Measurements from ENCODE around the gene PCNP. TPM values are rescaled to one million over a fixed set of nuclear protein-coding genes. Genes with fewer than 3 reads are reported as not detected.

The PCNP gene
- total RNA-seq, 2 experiments from 2014 or later, result 49.2 to 153 TPM

DNA sequence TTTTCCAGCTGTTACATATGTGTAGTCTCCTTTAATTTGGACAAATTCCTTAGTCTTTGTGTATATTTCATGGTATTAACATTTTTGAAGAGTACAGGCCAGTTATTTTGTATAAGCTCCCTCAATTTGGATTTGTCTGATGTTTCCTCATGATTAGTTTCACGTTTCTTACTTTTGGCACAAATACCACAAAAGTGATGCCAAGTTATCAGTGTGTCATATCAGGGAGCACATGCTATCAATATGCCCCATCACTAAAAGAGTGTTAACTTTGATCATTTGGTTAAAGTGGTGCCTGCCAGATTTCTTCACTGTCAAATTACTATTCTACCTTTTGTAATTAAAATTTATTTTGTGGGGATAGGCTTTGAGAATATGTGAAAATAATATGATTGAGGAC lies 14.6 kb downstream of the PCNP start:
- no TSS peak for BruUV-seq (replicated peaks)
- no peak overlapping the region for H3K4me2 ChIP-seq (ENCODE audit: low read length)
- H3K36me3 ChIP-seq (ENCODE audit: insufficient read depth, low read length), result peaks cover 95% of the 10 kb centered on the region
- CTCF ChIA-PET (ENCODE audit: unreplicated experiment), result no interaction called here
- no peak for TF ChIP-seq EZH2phosphoT487 (IDR thresholded peaks at IDR 0.05; ENCODE audit: borderline replicate concordance, low read depth, low read length)
- TF ChIP-seq, protein P1, sequence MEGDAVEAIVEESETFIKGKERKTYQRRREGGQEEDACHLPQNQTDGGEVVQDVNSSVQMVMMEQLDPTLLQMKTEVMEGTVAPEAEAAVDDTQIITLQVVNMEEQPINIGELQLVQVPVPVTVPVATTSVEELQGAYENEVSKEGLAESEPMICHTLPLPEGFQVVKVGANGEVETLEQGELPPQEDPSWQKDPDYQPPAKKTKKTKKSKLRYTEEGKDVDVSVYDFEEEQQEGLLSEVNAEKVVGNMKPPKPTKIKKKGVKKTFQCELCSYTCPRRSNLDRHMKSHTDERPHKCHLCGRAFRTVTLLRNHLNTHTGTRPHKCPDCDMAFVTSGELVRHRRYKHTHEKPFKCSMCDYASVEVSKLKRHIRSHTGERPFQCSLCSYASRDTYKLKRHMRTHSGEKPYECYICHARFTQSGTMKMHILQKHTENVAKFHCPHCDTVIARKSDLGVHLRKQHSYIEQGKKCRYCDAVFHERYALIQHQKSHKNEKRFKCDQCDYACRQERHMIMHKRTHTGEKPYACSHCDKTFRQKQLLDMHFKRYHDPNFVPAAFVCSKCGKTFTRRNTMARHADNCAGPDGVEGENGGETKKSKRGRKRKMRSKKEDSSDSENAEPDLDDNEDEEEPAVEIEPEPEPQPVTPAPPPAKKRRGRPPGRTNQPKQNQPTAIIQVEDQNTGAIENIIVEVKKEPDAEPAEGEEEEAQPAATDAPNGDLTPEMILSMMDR (conservative IDR thresholded peaks at IDR 0.05; ENCODE audit: low read length), result no peak
- H3K9me2 ChIP-seq (ENCODE audit: insufficient read depth, low read length), result no peaks in the 10 kb centered on the region
- H3K9me3 ChIP-seq (ENCODE audit: low read length), result no peaks in the 10 kb centered on the region
- no peak overlapping the region for H3K27ac ChIP-seq (ENCODE audit: low read depth, low read length, poor library complexity, severe bottlenecking)
- no peak overlapping the region for H3K4me3 ChIP-seq (ENCODE audit: low read depth, low read length, poor library complexity, severe bottlenecking)
- intact Hi-C loops (cut with micrococcal nuclease; ENCODE audit: unreplicated experiment), result no loop called here
- H2AFZ ChIP-seq (ENCODE audit: low read length), result no peak overlapping the region
- peaks cover 35% of the 10 kb centered on the region; the same call in 1 of the 2 replicates for H3K79me2 ChIP-seq (ENCODE audit: insufficient read depth, low read depth, low read length)
- POLR2A ChIA-PET, result interaction anchor here (0.6 to 2.2 kb wide), 10 partner anchors 10 to 819 kb away, joined by 3 to 7 read pairs (median 4); partner anchors contain the start of genes PCNP and TRMT10C
- H3K4me1 ChIP-seq (ENCODE audit: insufficient read depth, low read length, poor library complexity, severe bottlenecking), result no peaks in the 10 kb centered on the region
- DNase-seq (ENCODE audit: low spot score), result no peak
- H4K20me1 ChIP-seq (ENCODE audit: insufficient read depth, low read length), result no peaks in the 10 kb centered on the region

DNA sequence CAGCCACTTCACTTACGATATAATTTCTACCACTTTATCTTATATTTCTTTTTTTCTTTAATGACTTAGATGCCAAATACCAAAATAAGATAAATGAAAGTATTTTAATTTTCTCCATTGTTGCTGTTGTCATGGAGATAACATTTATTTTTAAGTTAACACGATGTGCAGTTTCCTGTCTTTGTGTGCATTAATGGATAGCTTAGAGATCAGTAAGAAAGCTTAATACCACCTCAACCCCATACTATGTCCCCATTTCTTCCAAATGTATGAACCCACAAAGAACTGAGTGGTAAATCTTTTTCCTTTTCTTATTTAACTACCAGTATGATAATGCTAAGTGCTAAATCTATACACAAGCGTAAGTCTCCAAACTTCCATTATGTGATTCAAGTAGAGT lies 17.1 kb downstream of the PCNP start:
- H3K36me3 ChIP-seq (ENCODE audit: insufficient read depth, low read length), result peaks cover 90% of the 10 kb centered on the region
- CTCF ChIA-PET (ENCODE audit: unreplicated experiment), result interaction anchor here (1.0 kb wide), 1 partner anchor 12 kb away, joined by 4 read pairs; no protein-coding TSS in a partner anchor
- no TSS peak for BruUV-seq (replicated peaks)
- no peak overlapping the region for H3K4me3 ChIP-seq (ENCODE audit: low read depth, low read length, poor library complexity, severe bottlenecking)
- no peaks in the 10 kb centered on the region for H4K20me1 ChIP-seq (ENCODE audit: insufficient read depth, low read length)
- TF ChIP-seq EZH2phosphoT487 (IDR thresholded peaks at IDR 0.05; ENCODE audit: borderline replicate concordance, low read depth, low read length), result no peak
- TF ChIP-seq, protein P1 (conservative IDR thresholded peaks at IDR 0.05; ENCODE audit: low read length), result no peak
- no peaks in the 10 kb centered on the region for H3K4me1 ChIP-seq (ENCODE audit: insufficient read depth, low read length, poor library complexity, severe bottlenecking)
- no peak for DNase-seq (ENCODE audit: low spot score)
- intact Hi-C loops (cut with micrococcal nuclease; ENCODE audit: unreplicated experiment), result no loop called here
- POLR2A ChIA-PET, result no interaction called here
- H3K9me3 ChIP-seq (ENCODE audit: low read length), result no peaks in the 10 kb centered on the region
- H3K27ac ChIP-seq (ENCODE audit: low read depth, low read length, poor library complexity, severe bottlenecking), result no peak overlapping the region
- no peak overlapping the region for H2AFZ ChIP-seq (ENCODE audit: low read length)
- H3K79me2 ChIP-seq (ENCODE audit: insufficient read depth, low read depth, low read length), result peaks cover 17% of the 10 kb centered on the region; the same call in 1 of the 2 replicates
- H3K4me2 ChIP-seq (ENCODE audit: low read length), result no peak overlapping the region
- no peaks in the 10 kb centered on the region for H3K9me2 ChIP-seq (ENCODE audit: insufficient read depth, low read length)

DNA sequence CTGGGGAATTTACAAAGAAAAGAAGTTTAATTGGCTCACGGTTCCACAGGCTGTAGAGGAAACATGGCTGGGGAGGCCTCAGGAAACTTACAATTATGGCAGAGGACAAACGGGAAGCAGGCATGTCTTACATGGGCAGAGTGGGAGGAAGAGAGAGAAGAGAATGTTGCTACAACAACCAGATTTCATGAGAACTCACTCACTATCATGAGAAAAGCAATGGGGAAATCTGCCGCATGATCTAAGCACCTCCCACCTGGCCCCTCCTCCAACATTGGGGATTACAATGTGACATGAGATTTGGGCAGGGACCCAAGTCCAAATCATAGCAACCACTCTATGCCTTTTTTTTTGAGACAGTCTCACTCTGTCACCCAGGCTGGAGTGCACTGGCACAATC lies 28.8 kb downstream of the PCNP start:
- no peaks in the 10 kb centered on the region for H4K20me1 ChIP-seq (ENCODE audit: insufficient read depth, low read length)
- TF ChIP-seq, protein P1 (conservative IDR thresholded peaks at IDR 0.05; ENCODE audit: low read length), result no peak
- TF ChIP-seq EZH2phosphoT487 (IDR thresholded peaks at IDR 0.05; ENCODE audit: borderline replicate concordance, low read depth, low read length), result no peak
- H3K36me3 ChIP-seq (ENCODE audit: insufficient read depth, low read length), result no peaks in the 10 kb centered on the region
- no TSS peak for BruUV-seq (replicated peaks)
- no peak overlapping the region for H3K4me3 ChIP-seq (ENCODE audit: low read depth, low read length, poor library complexity, severe bottlenecking)
- H3K9me2 ChIP-seq (ENCODE audit: insufficient read depth, low read length), result no peaks in the 10 kb centered on the region
- H3K4me2 ChIP-seq (ENCODE audit: low read length), result no peak overlapping the region
- H3K4me1 ChIP-seq (ENCODE audit: insufficient read depth, low read length, poor library complexity, severe bottlenecking), result no peaks in the 10 kb centered on the region
- H3K79me2 ChIP-seq (ENCODE audit: insufficient read depth, low read depth, low read length), result no peaks in the 10 kb centered on the region
- ChIA-PET CTCF (ENCODE audit: unreplicated experiment) (interaction anchor here (1.1 kb wide), 1 partner anchor 12 kb away, joined by 4 read pairs; no protein-coding TSS in a partner anchor), POLR2A (no interaction called here)
- no peak overlapping the region for H3K27ac ChIP-seq (ENCODE audit: low read depth, low read length, poor library complexity, severe bottlenecking)
- H3K9me3 ChIP-seq (ENCODE audit: low read length), result 0 out of 2 replicates have a peak, but pooled peaks cover 3% of the 10 kb centered on the region
- no peak overlapping the region for H2AFZ ChIP-seq (ENCODE audit: low read length)
- no peak for DNase-seq (ENCODE audit: low spot score)
- intact Hi-C loops (cut with micrococcal nuclease; ENCODE audit: unreplicated experiment), result no loop called here
